ENCODE results near the gene PTPN2.

DNA sequence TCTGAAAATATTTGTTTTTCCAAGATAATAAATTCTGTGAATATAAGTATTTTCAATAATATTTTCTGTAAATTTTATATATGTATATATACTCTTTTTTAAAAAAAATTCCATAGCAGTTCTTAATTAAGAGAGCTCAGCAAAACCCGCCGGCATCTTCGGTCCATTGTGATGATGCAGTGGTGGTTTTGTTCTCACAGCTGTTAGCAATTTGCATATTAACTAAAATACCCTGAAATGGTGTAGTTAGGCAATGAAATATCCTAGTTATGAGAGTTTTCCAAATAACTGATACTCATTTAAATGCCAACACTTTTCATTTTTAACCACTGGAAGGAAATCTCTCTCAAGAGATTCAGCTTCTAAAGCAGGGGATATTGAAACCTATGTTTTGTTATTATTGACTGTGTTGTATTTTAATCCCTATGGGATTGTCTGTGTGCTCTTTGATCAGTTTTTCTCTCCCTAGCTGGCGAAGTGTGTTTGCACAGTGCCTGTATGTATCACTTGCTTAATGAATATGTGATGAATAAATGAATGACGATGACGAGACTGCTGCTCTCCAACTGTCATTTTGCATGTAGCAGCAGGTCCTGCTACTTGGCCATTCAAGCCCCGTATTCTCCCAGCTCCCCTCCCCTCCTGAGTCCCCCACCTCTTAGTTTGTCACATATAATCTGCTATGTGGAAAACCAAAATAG is 138.8 kb downstream of the PTPN2 start:
- TF ChIP-seq, protein P1, sequence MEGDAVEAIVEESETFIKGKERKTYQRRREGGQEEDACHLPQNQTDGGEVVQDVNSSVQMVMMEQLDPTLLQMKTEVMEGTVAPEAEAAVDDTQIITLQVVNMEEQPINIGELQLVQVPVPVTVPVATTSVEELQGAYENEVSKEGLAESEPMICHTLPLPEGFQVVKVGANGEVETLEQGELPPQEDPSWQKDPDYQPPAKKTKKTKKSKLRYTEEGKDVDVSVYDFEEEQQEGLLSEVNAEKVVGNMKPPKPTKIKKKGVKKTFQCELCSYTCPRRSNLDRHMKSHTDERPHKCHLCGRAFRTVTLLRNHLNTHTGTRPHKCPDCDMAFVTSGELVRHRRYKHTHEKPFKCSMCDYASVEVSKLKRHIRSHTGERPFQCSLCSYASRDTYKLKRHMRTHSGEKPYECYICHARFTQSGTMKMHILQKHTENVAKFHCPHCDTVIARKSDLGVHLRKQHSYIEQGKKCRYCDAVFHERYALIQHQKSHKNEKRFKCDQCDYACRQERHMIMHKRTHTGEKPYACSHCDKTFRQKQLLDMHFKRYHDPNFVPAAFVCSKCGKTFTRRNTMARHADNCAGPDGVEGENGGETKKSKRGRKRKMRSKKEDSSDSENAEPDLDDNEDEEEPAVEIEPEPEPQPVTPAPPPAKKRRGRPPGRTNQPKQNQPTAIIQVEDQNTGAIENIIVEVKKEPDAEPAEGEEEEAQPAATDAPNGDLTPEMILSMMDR (conservative IDR thresholded peaks at IDR 0.05; ENCODE audit: low read depth, low read length), result no peak
- no peak for TF ChIP-seq EZH2phosphoT487 (IDR thresholded peaks at IDR 0.05; ENCODE audit: borderline replicate concordance, low read length)
- TF ChIP-seq EZH2 (IDR thresholded peaks at IDR 0.05; ENCODE audit: low read length, unreplicated experiment), result no peak
